Myocyte (in vitro differentiated cells): Measurements from ENCODE around the gene AGK. TPM values are rescaled to one million over a fixed set of nuclear protein-coding genes. Genes with fewer than 3 reads are reported as not detected.
A peak's percentile ranks its signal among the peaks of the same experiment; 100 is the strongest.
"Not testable (repeated sequence)": the region's sequence is repeated elsewhere in the genome, so short reads cannot be mapped to it uniquely, and the experiment has no call there.

ENCODE experiments used
- DNase-seq: peaks from one replicate; pipeline ENCODE4 v3.0.0-alpha.2; 2012; ENCODE audit warnings: low read depth
- total RNA-seq: library from RNA; depleted of rRNA; stranded (reverse); fragments of >200 nt; gene quantifications from 2 replicates; pipeline ENCODE4 v1.2.3, GENCODE V29; 2014

The AGK gene
- total RNA-seq, 1 donor from 2014 or later = 31.0 TPM

- peak; percentile 8 for DNase-seq
These were observed 670 bp upstream of the AGK start for GRCh38 chr7:141550386-141551093.

DNA sequence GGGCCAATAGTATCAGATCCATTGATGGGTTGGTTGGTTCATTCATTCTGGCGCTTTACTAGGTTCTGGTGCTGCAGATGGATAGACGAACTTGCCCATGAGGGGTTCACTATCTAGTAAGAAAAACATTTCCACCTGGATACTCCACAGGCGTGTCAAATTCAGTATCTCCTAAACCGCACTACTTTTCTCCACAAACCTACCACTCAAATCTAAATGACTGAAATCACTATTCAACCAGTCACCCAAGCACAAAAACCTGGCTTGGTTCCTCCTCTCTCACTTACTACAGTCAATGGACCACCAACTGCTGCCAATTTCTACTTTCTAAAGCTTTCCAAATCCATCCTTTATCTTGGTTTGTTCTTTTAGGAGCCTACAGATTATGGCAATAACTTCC, 572 bp downstream of the AGK start:
- DNase-seq = no peak

DNA sequence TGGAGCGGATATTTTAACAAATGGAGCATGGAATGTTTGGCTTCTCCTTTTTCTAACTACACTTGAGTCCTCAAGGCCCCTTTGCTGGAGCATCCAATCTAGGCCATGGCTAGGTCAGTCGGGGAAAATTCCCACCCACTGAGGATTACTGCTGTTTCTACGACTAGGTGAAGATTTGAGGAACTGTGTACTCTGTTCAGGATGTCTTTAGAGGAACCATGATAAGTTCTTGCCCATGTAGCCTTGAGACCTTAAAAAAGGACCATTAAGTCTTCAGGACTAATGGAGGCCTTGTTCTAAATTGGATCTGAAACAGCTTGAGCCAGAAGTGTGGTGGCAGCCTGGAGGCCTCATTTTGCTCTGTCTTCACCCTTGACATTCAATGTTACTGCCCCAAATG, 6.2 kb downstream of the AGK start:
- no peak for DNase-seq

GRCh38 chr7:141557831-141558531, 6.8 kb downstream of the AGK start:
- DNase-seq = peak; percentile 67

DNA sequence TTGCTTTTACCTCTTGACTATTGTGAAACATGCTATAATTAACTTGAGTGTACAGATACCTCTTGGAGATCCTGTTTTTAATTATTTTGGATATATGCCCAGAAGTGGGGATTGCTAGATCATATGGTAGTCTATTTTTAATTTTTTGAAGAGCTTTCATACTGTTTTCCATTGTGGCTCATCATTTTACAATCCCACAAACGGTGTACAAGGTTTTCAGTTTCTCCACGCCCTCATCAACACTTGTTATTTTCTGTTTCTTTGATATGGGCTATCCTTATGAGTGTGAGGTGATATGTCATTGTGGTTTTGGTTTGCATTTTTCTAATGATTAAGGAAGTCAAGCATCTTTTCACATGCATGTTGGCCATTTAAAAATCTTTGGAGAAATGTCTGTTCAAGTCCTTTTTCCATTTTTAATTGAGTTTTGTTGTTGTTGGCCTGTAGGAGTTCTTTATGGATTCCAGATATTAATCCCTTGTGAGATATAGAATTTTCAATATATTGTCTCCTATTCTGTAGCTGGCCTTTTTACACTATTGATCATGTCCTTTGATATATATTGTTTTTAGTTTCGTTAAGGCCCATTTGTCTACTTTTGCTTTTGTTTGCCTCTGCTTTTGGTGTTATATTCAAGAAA, 7.5 kb downstream of the AGK start:
- peak; percentile 77 for DNase-seq

GRCh38 chr7:141559961-141560360, 8.8 kb downstream of the AGK start:
- DNase-seq = no peak

DNA sequence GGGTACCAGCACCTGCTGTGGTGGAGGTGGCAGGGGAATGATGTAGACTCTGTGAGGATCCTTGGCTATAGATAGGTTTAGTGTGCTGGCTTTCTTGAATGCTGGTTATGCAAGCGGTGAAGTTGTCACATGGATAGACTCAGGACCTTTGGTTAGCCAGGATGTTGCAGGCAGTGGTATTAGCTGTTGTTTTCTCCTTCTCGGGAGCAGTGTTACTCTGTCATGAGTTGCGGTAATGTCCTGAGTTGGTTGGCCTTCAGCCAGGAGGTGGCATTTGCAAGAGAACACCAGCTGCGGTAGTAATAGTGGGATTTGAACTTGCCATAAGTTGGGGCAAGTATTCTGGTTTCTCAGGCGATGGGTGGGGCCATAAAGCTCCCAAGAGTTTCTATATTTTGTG, 10.8 kb downstream of the AGK start:
- DNase-seq = peak; percentile 25

DNA sequence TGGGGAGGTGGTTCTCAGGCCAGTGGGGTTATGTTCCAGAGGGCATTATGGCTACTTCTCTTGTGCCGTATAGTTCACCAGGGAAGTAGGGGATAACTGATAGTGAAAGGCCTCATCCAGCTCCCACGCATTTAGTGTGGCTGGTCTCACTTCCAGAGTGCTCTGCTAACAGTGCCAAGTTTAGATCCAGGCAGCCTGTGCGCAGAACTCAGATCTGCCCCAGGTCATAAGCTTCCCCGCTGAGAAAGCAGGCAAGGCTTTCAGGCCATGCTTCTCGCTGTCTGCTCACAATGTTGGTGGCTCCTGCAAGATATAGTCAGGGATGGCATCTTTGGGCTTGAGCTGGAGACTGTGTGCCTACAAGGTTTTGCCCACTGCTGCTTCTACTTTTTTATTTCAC, 11.3 kb downstream of the AGK start:
- DNase-seq = no peak

DNA sequence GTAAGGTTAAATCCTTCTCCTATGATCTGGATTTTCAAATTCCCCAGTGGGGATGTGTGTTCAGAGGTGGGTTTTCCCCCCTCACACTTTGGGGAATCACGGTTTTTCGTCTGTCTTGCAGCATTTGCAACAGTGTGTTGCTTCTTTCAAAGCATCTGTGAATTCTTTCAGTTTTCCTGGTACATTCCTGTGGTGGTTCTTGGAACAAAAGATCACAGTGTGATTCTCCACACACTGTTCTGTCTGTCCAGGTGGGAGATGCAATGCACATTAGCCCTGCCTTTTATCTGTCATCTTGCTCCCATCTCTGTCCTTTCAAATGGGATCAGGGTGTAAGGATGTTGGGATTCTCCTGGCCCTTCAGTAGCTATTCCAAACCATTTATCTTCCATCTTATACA, 11.8 kb downstream of the AGK start:
- DNase-seq = no peak

DNA sequence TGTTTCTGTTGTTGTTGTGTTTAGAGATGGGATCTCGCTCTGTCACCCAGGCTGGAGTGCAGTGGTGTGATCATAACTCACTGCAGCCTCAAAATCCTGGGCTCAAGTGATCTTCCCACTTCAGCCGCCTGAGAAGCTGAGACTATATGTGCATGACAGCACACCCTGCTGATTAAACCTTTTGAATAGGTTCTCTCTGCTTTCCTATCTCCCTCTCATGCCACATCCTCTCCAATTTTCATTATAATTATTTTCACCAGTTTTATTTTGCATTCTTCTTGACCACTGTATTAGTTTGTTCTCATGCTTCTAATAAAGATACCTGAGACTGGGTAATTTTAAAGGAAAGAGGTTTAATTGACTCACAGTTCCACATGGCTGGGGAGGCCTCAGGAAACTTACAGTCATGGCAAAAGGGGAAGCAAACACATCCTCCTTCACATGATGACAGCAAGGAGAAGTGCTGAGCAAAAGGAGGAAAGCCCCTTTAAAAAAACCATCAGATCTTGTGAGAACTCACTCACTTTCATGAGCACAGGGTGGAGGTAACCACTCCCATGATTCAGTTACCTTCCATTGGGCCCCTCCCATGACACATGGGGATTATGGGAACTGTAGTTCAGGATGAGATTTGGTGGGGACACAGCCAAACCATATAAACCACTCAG, 12.9 kb downstream of the AGK start:
- DNase-seq = no peak

GRCh38 chr7:141567432-141567831, 16.2 kb downstream of the AGK start:
- no peak for DNase-seq

- DNase-seq = no peak
These were observed 17.0 kb downstream of the AGK start for GRCh38 chr7:141568227-141568626.

- no peak for DNase-seq
These were observed 19.8 kb downstream of the AGK start for GRCh38 chr7:141571059-141571458.

GRCh38 chr7:141572175-141572574, 21.0 kb downstream of the AGK start:
- DNase-seq = no peak

DNA sequence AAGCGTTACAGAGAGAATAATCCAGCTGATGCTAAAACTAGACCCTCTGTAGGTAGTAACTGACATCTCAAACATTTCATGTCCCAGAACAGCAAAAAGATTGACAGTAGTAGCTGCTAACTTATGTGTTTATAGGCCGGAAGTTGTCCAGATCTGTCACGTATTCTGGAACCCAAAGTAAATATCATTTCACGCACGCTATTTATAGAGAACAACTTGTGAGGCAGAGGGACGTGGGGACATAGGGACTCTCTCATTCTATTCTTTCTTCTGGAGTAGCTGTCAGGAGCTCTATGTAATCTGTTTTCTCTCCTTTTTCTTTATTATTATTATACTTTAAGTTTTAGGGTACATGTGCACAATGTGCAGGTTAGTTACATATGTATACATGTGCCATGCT, 22.3 kb downstream of the AGK start:
- no peak for DNase-seq

DNA sequence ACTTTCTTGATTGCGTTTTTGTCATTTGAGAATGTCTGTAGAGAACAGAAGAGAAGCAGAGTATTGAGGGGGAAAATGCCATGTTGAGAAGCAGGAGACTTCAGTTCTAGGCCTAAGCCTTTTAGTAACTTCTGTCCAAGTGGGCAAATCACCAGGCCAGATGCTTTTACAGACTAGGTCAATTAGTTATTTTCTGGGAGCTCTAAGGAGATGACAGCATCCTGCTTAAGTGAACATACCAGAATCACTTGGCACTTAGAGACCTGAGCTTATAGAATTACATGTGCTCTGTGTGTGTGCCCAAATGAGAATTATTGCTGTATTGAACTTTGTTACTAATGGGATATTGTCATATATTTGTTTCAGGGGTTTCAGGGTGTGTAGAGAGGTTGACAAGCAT, 24.0 kb downstream of the AGK start:
- DNase-seq = no peak

DNA sequence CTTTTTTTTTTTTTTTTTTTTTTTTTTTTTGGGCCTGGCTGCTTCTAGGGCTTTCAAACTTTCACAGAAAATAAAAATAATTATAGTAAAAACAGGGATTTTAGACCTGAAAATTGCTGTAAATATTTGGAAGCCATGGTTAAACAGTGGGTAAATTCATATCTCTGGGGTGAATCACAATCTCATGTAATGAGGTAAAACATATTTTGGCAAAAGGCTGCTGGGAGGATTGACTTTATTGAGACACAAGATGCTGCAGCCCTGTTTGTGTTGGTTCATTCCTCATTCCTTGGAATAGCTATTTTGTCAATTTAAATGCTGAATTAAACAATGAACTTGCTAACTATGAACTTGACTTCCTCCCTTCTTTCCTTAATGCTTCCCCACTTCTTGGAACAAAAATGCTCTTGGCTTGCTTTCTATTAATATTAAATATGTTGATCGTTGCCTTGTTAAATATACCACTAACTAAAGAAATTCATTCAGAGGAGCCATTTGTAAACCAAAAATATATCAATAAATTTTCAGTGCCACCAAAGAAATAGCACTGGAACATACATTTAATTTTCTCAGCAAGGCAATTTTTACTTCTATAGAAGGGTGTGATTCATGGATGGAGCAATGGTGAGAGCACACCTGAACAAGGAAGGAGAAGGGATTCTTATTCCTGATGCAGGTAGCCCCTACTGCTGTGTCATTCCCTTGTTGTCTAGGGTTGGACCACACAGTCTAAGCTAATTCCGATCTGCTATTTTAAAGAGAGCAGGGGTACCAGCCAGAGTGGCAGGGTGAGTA, 24.6 kb downstream of the AGK start:
- DNase-seq = no peak

- no peak for DNase-seq
These were observed 26.0 kb downstream of the AGK start for GRCh38 chr7:141577043-141577839.

DNA sequence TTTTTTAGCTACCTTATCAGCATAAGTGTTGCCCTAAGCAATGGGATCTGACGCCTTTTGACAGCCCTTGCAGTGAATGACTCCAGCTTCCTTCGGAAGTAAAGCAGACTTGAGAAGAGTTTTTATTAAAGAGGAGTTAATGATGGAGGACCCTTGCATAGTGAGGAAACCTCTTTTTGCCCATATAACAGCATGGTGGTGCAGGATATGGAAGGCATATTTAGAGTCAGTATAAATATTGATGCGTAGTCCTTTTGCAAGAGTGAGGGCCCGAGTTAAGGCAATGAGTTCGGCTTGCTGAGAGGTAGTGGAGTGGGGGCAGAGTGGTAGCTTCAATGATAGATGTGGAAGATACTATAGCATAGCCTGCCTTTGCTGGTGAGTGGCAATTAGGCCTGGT, 28.7 kb downstream of the AGK start:
- DNase-seq = not testable (repeated sequence)

DNA sequence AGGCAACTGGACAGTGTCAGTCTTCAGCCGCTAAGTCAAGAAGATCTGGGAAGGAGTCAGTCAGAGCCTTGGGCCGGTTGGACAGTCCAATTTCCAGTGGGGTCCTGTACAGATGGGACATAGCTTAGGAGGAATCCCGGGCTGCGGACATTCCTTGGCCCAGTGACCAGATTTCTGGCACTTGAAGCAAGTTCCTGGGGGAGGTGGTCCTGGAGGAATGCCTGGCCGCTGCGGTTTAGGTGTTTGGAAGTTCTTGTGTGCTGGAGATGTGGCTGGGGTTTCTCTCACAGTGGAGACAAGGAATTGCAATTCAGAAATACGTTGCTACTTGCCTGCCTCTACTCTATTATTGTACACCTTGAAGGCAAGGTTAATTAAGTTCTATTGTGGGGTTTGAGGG, 30.9 kb downstream of the AGK start:
- not testable (repeated sequence) for DNase-seq
